Measurements from ENCODE around the gene LRP4. TPM values are rescaled to one million over a fixed set of nuclear protein-coding genes. Genes with fewer than 3 reads are reported as not detected.
"Not testable (repeated sequence)": the region's sequence is repeated elsewhere in the genome, so short reads cannot be mapped to it uniquely, and the experiment has no call there.

LRP4 gene, protein sequence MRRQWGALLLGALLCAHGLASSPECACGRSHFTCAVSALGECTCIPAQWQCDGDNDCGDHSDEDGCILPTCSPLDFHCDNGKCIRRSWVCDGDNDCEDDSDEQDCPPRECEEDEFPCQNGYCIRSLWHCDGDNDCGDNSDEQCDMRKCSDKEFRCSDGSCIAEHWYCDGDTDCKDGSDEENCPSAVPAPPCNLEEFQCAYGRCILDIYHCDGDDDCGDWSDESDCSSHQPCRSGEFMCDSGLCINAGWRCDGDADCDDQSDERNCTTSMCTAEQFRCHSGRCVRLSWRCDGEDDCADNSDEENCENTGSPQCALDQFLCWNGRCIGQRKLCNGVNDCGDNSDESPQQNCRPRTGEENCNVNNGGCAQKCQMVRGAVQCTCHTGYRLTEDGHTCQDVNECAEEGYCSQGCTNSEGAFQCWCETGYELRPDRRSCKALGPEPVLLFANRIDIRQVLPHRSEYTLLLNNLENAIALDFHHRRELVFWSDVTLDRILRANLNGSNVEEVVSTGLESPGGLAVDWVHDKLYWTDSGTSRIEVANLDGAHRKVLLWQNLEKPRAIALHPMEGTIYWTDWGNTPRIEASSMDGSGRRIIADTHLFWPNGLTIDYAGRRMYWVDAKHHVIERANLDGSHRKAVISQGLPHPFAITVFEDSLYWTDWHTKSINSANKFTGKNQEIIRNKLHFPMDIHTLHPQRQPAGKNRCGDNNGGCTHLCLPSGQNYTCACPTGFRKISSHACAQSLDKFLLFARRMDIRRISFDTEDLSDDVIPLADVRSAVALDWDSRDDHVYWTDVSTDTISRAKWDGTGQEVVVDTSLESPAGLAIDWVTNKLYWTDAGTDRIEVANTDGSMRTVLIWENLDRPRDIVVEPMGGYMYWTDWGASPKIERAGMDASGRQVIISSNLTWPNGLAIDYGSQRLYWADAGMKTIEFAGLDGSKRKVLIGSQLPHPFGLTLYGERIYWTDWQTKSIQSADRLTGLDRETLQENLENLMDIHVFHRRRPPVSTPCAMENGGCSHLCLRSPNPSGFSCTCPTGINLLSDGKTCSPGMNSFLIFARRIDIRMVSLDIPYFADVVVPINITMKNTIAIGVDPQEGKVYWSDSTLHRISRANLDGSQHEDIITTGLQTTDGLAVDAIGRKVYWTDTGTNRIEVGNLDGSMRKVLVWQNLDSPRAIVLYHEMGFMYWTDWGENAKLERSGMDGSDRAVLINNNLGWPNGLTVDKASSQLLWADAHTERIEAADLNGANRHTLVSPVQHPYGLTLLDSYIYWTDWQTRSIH (N-terminal part only)
- 10 to 100 TPM; 14.5 to 32.3 (median 24.7) TPM for total RNA-seq
- 1 to 10 TPM; 5.4 to 8.0 (median 5.6) TPM for polyA plus RNA-seq
- long read RNA-seq, donor 1, full-length matches to known transcripts = 1 of 11 reads
- long read RNA-seq, donor 1, partial matches to known transcripts = 2 of 11 reads
- long read RNA-seq, donor 1, other reads (novel, unspliced or antisense) = 8 of 11 reads
- long read RNA-seq, donor 2, partial matches to known transcripts = 11 of 15 reads
- long read RNA-seq, donor 2, other reads (novel, unspliced or antisense) = 4 of 15 reads

DNA sequence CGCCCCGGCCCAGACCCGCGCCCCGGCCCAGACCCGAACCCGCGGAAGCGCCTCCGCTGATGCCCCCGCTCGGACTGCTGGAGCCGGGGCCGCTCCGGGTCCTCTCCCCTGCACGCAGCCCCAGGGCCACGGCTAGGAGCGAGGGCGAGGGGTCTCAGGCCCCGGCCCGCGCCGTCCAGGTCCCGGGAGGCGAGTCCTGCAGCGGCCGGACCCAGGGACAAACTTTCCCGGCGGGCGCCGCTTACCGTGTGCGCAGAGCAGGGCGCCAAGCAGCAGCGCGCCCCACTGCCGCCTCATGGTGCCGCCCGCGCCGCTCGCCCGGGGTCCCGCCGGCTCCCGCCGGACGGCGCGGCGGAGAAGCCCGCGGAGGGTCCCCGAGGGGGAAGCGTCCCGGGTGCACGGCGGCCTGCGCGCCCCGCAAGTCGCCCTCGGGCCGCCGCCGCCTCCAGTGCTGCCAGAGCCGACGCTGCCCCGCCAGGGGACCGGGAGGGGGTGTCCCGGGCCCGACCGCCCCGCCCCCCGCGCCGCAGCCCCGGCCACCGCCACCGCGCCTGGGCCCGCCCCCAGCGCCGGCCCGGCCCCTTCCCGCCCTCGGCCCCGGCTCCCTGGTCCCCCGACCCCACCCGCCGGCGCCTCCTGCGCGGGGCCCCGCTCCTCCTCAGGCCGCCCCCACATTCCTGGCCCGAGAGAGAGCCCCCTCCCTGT lies at the start of gene LRP4:
TSS of gene LRP4 (minus strand) at position 468 of the 705 bp plus-strand sequence. CDS start at position 297, 171 bp downstream.
- no peaks in the 10 kb centered on the region for H3K9me3 ChIP-seq
- no peaks in the 10 kb centered on the region for H3K36me3 ChIP-seq (ENCODE audit: insufficient read depth in 1 of 2, low read depth in 1 of 2)
- H3K27ac ChIP-seq = peak within 1 kb of the TSS; percentile 91
- peaks cover 47% of the 10 kb centered on the region for H3K4me1 ChIP-seq
- intact Hi-C loops (cut with DNase I) = loop anchor here in 1 of 2 donors (5.0 kb wide), 2 partner anchors 84 to 234 kb away; no protein-coding TSS in a partner anchor
- WGBS, 3 donors = 1% methylated on average over 24 to 97 of the region's 97 CpGs
- TF ChIP-seq, protein P1, sequence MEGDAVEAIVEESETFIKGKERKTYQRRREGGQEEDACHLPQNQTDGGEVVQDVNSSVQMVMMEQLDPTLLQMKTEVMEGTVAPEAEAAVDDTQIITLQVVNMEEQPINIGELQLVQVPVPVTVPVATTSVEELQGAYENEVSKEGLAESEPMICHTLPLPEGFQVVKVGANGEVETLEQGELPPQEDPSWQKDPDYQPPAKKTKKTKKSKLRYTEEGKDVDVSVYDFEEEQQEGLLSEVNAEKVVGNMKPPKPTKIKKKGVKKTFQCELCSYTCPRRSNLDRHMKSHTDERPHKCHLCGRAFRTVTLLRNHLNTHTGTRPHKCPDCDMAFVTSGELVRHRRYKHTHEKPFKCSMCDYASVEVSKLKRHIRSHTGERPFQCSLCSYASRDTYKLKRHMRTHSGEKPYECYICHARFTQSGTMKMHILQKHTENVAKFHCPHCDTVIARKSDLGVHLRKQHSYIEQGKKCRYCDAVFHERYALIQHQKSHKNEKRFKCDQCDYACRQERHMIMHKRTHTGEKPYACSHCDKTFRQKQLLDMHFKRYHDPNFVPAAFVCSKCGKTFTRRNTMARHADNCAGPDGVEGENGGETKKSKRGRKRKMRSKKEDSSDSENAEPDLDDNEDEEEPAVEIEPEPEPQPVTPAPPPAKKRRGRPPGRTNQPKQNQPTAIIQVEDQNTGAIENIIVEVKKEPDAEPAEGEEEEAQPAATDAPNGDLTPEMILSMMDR (IDR thresholded peaks at IDR 0.05) = no peak
- peak in 1 of 4 donors; percentile 13 for ATAC-seq
- DNase-seq = peak; percentile 70 to 73
- H3K27me3 ChIP-seq (ENCODE audit: insufficient read depth in 3 of 3, low read length in 2 of 3) = no peaks in the 10 kb centered on the region
- H3K4me3 ChIP-seq = peak within 1 kb of the TSS; percentile 90

DNA sequence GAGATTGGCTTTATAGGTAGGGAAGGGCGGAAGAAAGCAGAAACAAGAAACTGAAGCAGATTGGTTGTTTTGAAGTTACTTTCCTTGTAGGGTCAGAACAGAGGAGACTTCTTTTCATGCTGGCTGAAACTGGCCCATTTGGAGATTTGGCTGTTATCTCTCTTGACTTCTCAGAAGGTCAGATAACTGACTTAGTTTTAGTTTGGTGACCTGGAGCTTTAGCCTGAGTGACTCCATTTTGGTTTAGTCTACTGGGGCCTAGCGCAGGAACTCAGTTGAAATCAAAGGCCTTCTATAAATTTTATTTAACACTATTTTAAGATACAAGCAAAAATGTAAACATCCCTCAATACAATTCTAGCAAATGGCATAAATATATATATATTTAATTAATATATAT lies 49.6 kb upstream of the LRP4 start:
- no peaks in the 10 kb centered on the region for H3K36me3 ChIP-seq (ENCODE audit: insufficient read depth in 1 of 2, low read depth in 1 of 2)
- no peak for ATAC-seq
- H3K9me3 ChIP-seq = no peaks in the 10 kb centered on the region
- H3K27ac ChIP-seq = no peak overlapping the region
- H3K4me3 ChIP-seq = no peak overlapping the region
- H3K27me3 ChIP-seq (ENCODE audit: insufficient read depth in 3 of 3, low read length in 2 of 3) = no peaks in the 10 kb centered on the region
- TF ChIP-seq, protein P1 (IDR thresholded peaks at IDR 0.05) = no peak
- intact Hi-C loops (cut with DNase I) = no loop called here
- 97 to 99% (median 98%) methylated on average over 2 of the region's 2 CpGs for WGBS, 3 donors
- H3K4me1 ChIP-seq = no peaks in the 10 kb centered on the region
- DNase-seq = no peak

DNA sequence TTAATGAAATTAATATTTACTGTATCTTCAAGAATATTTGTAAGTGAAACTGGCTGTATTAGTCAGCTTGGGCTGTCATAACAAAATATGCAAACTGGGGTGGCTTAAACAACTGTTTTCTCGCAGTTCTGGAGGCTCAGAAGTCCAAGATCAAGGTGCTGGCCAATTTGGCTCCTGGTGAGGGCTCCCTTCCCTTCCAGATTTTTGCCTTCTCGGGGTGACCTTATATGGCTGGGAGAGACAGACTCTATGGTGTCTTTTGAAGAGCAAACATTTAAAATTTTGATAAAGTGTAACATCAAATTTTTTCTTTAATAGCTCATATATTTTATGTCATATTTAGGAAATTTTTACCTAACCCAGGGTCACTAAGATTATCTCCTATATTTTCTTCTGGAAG lies 48.4 kb upstream of the LRP4 start:
- ATAC-seq (no peak), DNase-seq (no peak)
- H3K4me1 ChIP-seq = no peaks in the 10 kb centered on the region
- TF ChIP-seq, protein P1 (IDR thresholded peaks at IDR 0.05) = no peak
- H3K27ac ChIP-seq = no peak overlapping the region
- 43 to 75% (median 49%) methylated on average over 2 of the region's 2 CpGs for WGBS, 3 donors
- H3K27me3 ChIP-seq (ENCODE audit: insufficient read depth in 3 of 3, low read length in 2 of 3) = no peaks in the 10 kb centered on the region
- intact Hi-C loops (cut with DNase I) = no loop called here
- H3K9me3 ChIP-seq = no peaks in the 10 kb centered on the region
- H3K36me3 ChIP-seq (ENCODE audit: insufficient read depth in 1 of 2, low read depth in 1 of 2) = no peaks in the 10 kb centered on the region
- H3K4me3 ChIP-seq = no peak overlapping the region

DNA sequence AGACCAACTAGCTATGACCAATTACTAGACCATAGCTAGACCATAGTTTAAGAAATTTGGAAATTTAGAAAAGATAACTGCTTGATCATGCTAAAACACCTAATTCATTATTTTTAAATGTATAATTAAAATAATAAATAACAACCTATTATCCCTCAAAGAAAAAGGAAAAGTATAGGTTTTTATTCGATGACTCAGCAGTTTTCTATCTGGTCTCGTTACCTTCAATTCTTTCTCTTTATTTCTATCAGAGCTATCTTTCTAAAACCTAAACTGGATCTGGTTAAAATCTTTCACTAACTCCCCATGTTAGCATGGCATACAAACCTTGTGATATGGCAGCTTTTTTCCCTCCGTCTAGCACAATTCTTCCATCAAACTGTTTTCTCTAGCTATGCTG lies 45.5 kb upstream of the LRP4 start:
- DNase-seq = no peak
- TF ChIP-seq, protein P1 (IDR thresholded peaks at IDR 0.05) = no peak
- H3K9me3 ChIP-seq = no peaks in the 10 kb centered on the region
- H3K27me3 ChIP-seq (ENCODE audit: insufficient read depth in 3 of 3, low read length in 2 of 3) = no peaks in the 10 kb centered on the region
- no peaks in the 10 kb centered on the region for H3K4me1 ChIP-seq
- ATAC-seq = no peak
- WGBS, 3 donors = 98 to 99% (median 98%) methylated on average over 3 of the region's 3 CpGs
- intact Hi-C loops (cut with DNase I) = no loop called here
- H3K27ac ChIP-seq = no peak overlapping the region
- H3K4me3 ChIP-seq = no peak overlapping the region
- H3K36me3 ChIP-seq (ENCODE audit: insufficient read depth in 1 of 2, low read depth in 1 of 2) = no peaks in the 10 kb centered on the region

DNA sequence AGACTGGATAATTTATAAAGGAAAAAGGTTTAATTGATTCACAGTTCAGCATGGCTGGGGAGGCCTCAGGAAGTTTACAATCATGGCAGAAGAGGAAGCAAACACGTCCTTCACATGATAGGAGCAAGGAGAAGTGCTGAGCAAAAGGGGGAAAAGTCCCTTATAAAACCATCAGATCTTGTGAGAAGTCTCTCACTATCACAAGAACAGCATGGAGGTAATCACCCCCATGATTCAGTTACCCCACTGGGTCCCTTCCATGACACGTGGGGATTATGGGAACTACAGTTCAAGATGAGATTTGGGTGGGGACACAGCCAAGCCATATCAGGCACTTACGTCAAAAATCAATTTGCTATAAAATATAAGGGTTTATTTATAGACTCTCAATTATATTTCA lies 43.5 kb upstream of the LRP4 start:
- intact Hi-C loops (cut with DNase I); H3K27me3 ChIP-seq (ENCODE audit: insufficient read depth in 3 of 3, low read length in 2 of 3); H3K36me3 ChIP-seq (ENCODE audit: insufficient read depth in 1 of 2, low read depth in 1 of 2); ATAC-seq; H3K9me3 ChIP-seq; H3K27ac ChIP-seq; H3K4me3 ChIP-seq; DNase-seq; H3K4me1 ChIP-seq: not testable (repeated sequence)
- 92 to 93% (median 93%) methylated on average over 3 of the region's 3 CpGs for WGBS, 3 donors

Measured in psoas muscle (tissue), 8 donors.